Measurements from ENCODE around the gene CDH4.

Gene CDH4

DNA sequence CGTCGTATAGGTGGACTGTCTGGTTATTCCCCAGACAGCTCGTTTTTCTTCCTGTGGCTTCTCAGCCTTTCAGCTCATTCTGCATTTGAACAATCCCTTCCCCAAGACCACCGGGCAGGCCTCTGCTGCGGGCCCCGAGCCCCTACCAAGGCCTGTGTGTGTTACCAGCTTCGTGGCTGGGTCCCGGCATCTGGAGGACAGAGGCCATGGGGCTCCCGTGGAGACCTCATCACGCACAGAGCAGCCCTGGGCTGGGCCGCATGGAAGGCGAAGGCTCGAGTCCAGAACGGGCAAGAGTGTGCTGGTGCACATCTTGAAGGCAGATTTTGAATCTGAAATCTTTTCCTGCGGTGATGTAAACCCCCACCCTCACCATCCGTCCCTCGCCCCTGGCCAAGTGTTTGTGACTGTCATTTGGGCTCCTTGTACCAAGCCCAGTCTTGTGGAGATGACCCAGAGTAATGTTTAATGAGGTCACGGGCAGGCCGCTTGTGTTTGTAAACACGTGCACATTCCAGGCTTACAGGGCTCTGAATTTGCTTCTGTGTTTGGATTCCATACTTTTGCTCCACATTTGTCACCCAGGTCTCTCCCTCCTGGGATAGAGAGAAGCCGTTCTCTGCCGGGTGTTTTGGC, 119.6 kb downstream of the CDH4 start:
- DNase-seq, result no peak
- Histone ChIP-seq H3K4ac (ENCODE audit: low read depth, low read length) (no peak overlapping the region), H3K27me3 (ENCODE audit: insufficient read depth, low read length, poor library complexity) (no peaks in the 10 kb centered on the region), H2BK120ac (ENCODE audit: low read depth, low read length) (no peak overlapping the region), H4K5ac (ENCODE audit: low read length) (no peak overlapping the region), H2BK15ac (replicated peaks; ENCODE audit: low read depth) (no peak overlapping the region), H3K79me1 (ENCODE audit: low read length) (peaks cover 1% of the 10 kb centered on the region), H3K56ac (ENCODE audit: low read length) (no peak overlapping the region), H3K9ac (ENCODE audit: low read length) (no peak overlapping the region), H2BK5ac (ENCODE audit: low read length) (no peak overlapping the region), H3K79me2 (ENCODE audit: control insufficient read depth, insufficient read depth, low read length) (no peaks in the 10 kb centered on the region), H3K36me3 (ENCODE audit: control insufficient read depth, insufficient read depth, low read length) (no peaks in the 10 kb centered on the region), H3K27ac (ENCODE audit: low read depth, low read length) (no peak overlapping the region), H3K4me1 (ENCODE audit: control insufficient read depth, low read depth, low read length) (peaks cover 2% of the 10 kb centered on the region), H3K4me3 (ENCODE audit: low read length) (no peak overlapping the region), H2AK5ac (ENCODE audit: low read length) (no peak overlapping the region), H4K8ac (ENCODE audit: low read depth, low read length) (no peak overlapping the region), H3K23ac (ENCODE audit: low read length) (no peak overlapping the region), H3K4me2 (ENCODE audit: low read length) (no peak overlapping the region), H3K18ac (ENCODE audit: low read length) (no peak overlapping the region)
- no CpG with 5 or more reads among the region's 22 CpGs for WGBS (ENCODE audit: extremely low coverage, insufficient coverage, low lambda C conversion rate)

DNA sequence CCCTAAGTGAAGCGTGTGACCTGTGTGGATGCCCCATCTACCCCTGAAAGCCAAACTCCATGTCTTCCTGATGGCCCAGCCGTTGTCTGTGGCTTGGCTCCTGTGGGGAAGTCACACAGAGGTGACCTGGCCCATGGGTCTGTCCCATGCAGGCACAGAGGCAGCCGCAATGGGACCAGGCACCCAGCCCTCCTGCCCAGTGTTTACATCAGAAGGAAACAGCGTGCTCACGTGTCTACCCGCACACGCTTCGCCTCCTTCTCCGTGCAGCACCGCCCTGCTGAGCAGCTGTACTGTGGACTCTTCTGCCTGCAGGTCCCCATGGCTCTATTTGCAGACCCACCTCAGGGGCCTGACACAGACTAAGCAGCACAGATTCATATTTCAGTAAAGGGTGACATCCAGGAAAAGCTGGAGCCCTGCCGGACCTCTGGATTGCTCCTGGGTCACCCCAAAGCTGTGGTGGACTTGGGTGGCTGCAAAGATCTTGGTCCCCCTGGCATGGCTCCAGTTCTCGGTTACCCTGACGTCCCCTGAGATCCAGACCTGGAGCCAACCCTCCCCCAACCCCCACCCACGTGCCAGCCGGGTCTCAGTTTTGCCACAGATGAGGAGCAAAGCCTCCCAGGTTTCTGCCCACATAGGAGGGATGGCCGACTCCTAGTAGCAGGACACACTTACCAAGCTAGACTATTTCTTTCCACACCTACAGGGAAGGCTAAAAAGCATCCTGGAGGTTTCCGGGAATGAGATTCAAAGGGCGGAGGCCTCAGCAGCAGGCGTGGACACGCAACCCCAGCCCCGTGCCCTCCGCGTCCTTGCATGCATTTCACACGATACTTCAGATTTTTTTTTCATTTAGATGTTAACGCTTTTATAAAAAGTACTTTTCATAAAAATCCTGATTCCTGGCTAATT, 120.3 kb downstream of the CDH4 start:
- Histone ChIP-seq H3K9ac (ENCODE audit: low read length) (no peak overlapping the region), H3K36me3 (ENCODE audit: control insufficient read depth, insufficient read depth, low read length) (no peaks in the 10 kb centered on the region), H3K4me2 (ENCODE audit: low read length) (no peak overlapping the region), H3K27me3 (ENCODE audit: insufficient read depth, low read length, poor library complexity) (no peaks in the 10 kb centered on the region), H3K4ac (ENCODE audit: low read depth, low read length) (no peak overlapping the region), H4K8ac (ENCODE audit: low read depth, low read length) (no peak overlapping the region), H3K79me1 (ENCODE audit: low read length) (peaks cover 1% of the 10 kb centered on the region), H2AK5ac (ENCODE audit: low read length) (no peak overlapping the region), H3K18ac (ENCODE audit: low read length) (no peak overlapping the region), H4K5ac (ENCODE audit: low read length) (no peak overlapping the region), H3K4me3 (ENCODE audit: low read length) (no peak overlapping the region), H2BK120ac (ENCODE audit: low read depth, low read length) (no peak overlapping the region), H3K79me2 (ENCODE audit: control insufficient read depth, insufficient read depth, low read length) (no peaks in the 10 kb centered on the region), H3K4me1 (ENCODE audit: control insufficient read depth, low read depth, low read length) (peaks cover 2% of the 10 kb centered on the region), H3K27ac (ENCODE audit: low read depth, low read length) (no peak overlapping the region), H3K56ac (ENCODE audit: low read length) (no peak overlapping the region), H2BK15ac (replicated peaks; ENCODE audit: low read depth) (no peak overlapping the region), H2BK5ac (ENCODE audit: low read length) (no peak overlapping the region), H3K23ac (ENCODE audit: low read length) (no peak overlapping the region)
- WGBS (ENCODE audit: extremely low coverage, insufficient coverage, low lambda C conversion rate), result no CpG with 5 or more reads among the region's 25 CpGs
- no peak for DNase-seq

DNA sequence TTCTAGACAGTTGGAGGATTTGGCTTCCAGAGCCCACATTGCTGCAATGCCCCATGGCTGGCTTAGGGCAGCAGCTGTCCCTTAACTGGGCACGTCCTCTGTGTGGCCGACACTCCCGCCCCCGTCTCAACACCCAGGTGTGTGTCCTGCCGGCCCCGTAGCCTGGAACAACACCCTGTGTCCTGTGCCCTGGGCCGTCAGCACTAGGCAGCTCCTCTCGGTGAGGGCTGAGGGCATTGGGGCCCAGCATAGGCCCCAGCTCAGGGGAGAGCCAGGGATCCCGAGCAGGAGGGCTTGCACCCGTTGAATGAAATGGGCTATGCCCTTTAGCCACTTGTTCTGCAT, 121.0 kb downstream of the CDH4 start:
- no peak overlapping the region for H3K23ac ChIP-seq (ENCODE audit: low read length)
- no peaks in the 10 kb centered on the region for H3K27me3 ChIP-seq (ENCODE audit: insufficient read depth, low read length, poor library complexity)
- peaks cover 1% of the 10 kb centered on the region for H3K79me1 ChIP-seq (ENCODE audit: low read length)
- no CpG with 5 or more reads among the region's 10 CpGs for whole genome bisulfite sequencing (ENCODE audit: extremely low coverage, insufficient coverage, low lambda C conversion rate)
- no peaks in the 10 kb centered on the region for H3K79me2 ChIP-seq (ENCODE audit: control insufficient read depth, insufficient read depth, low read length)
- H4K8ac ChIP-seq (ENCODE audit: low read depth, low read length), result no peak overlapping the region
- no peak overlapping the region for H4K5ac ChIP-seq (ENCODE audit: low read length)
- DNase-seq, result no peak
- no peak overlapping the region for H3K4me2 ChIP-seq (ENCODE audit: low read length)
- H3K4me1 ChIP-seq (ENCODE audit: control insufficient read depth, low read depth, low read length), result peaks cover 2% of the 10 kb centered on the region
- H2BK5ac ChIP-seq (ENCODE audit: low read length), result no peak overlapping the region
- H3K36me3 ChIP-seq (ENCODE audit: control insufficient read depth, insufficient read depth, low read length), result no peaks in the 10 kb centered on the region
- H3K56ac ChIP-seq (ENCODE audit: low read length), result no peak overlapping the region
- H2BK120ac ChIP-seq (ENCODE audit: low read depth, low read length), result no peak overlapping the region
- no peak overlapping the region for H3K4me3 ChIP-seq (ENCODE audit: low read length)
- no peak overlapping the region for H3K4ac ChIP-seq (ENCODE audit: low read depth, low read length)
- no peak overlapping the region for H3K9ac ChIP-seq (ENCODE audit: low read length)
- no peak overlapping the region for H2BK15ac ChIP-seq (replicated peaks; ENCODE audit: low read depth)
- no peak overlapping the region for H3K18ac ChIP-seq (ENCODE audit: low read length)
- H2AK5ac ChIP-seq (ENCODE audit: low read length), result no peak overlapping the region
- H3K27ac ChIP-seq (ENCODE audit: low read depth, low read length), result no peak overlapping the region

DNA sequence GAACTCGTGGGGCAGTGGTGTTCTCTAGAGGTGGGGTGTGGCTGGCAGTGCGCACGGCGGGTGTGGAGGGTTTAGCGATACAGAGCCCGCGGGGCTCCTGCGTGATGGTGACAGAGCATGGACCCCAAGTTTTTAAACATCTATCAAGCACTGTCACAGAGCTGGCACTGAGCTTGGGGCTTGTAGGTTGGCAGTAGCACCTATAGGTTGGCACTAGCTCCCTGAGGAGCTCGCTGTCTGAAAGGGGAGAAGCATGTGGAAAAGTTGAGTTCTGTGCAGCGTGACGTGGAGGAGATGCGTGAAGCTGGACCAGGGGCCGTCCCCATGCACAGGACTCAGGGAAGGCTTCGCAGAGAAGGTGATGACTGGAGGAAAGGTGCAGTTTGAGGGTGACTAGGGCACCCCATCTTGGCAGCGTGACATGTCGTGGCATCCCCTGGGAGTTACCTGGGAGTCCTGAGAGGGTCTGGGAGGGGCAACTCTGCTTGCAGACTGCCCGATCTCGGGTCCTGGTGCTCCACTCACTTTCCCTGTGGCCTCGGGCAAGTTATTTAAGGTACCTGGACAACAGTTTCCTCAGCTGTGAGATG, 122.0 kb downstream of the CDH4 start:
- H2BK120ac ChIP-seq (ENCODE audit: low read depth, low read length), result no peak overlapping the region
- no peak overlapping the region for H2BK15ac ChIP-seq (replicated peaks; ENCODE audit: low read depth)
- no peak overlapping the region for H4K8ac ChIP-seq (ENCODE audit: low read depth, low read length)
- H3K4me2 ChIP-seq (ENCODE audit: low read length), result no peak overlapping the region
- H3K56ac ChIP-seq (ENCODE audit: low read length), result no peak overlapping the region
- H3K36me3 ChIP-seq (ENCODE audit: control insufficient read depth, insufficient read depth, low read length), result no peaks in the 10 kb centered on the region
- H3K79me1 ChIP-seq (ENCODE audit: low read length), result peaks cover 1% of the 10 kb centered on the region
- peaks cover 6% of the 10 kb centered on the region for H3K4me1 ChIP-seq (ENCODE audit: control insufficient read depth, low read depth, low read length)
- no peak for DNase-seq
- no peak overlapping the region for H4K5ac ChIP-seq (ENCODE audit: low read length)
- H3K18ac ChIP-seq (ENCODE audit: low read length), result no peak overlapping the region
- no peak overlapping the region for H3K23ac ChIP-seq (ENCODE audit: low read length)
- H3K4ac ChIP-seq (ENCODE audit: low read depth, low read length), result no peak overlapping the region
- no peaks in the 10 kb centered on the region for H3K79me2 ChIP-seq (ENCODE audit: control insufficient read depth, insufficient read depth, low read length)
- no CpG with 5 or more reads among the region's 19 CpGs for WGBS (ENCODE audit: extremely low coverage, insufficient coverage, low lambda C conversion rate)
- no peak overlapping the region for H3K27ac ChIP-seq (ENCODE audit: low read depth, low read length)
- no peak overlapping the region for H2AK5ac ChIP-seq (ENCODE audit: low read length)
- no peaks in the 10 kb centered on the region for H3K27me3 ChIP-seq (ENCODE audit: insufficient read depth, low read length, poor library complexity)
- no peak overlapping the region for H3K9ac ChIP-seq (ENCODE audit: low read length)
- H2BK5ac ChIP-seq (ENCODE audit: low read length), result no peak overlapping the region
- no peak overlapping the region for H3K4me3 ChIP-seq (ENCODE audit: low read length)

DNA sequence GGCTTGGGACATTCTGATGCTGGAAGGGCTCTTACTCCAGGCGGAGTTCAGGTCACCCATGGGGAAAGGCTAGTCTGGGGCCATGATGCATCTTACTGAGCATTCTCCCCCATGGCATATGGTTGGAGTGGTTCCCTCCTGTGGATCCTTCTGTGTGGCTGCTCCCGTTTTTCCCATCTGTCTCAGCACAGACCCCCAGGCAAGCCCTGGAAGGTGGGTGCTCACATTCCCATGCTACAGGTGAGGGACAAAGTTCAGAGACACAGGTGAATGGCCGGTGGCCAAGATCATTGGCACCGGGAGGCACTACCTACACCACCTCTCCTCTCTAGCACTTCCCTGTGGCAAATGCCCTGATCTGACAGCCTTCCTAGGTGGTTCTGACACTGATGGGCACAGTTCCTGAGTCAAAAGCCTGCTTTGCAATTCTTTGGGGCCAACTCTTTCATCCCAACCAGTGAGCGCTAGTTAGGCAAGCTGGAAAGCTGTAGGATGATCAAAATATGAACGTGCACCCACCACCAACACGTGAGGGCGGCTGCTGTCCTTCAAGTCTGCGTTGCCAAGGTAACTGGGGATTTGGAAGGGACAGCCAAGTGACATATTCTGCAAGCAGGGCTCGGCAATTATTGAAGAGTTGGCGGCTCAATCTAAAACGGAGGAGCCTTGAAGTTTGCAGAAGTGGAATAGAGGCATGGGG, 124.6 kb downstream of the CDH4 start:
- peaks cover 1% of the 10 kb centered on the region for H3K79me1 ChIP-seq (ENCODE audit: low read length)
- H3K56ac ChIP-seq (ENCODE audit: low read length), result no peak overlapping the region
- H3K23ac ChIP-seq (ENCODE audit: low read length), result no peak overlapping the region
- H3K4ac ChIP-seq (ENCODE audit: low read depth, low read length), result no peak overlapping the region
- H3K27ac ChIP-seq (ENCODE audit: low read depth, low read length), result no peak overlapping the region
- WGBS (ENCODE audit: extremely low coverage, insufficient coverage, low lambda C conversion rate), result no CpG with 5 or more reads among the region's 12 CpGs
- H3K79me2 ChIP-seq (ENCODE audit: control insufficient read depth, insufficient read depth, low read length), result no peaks in the 10 kb centered on the region
- H4K5ac ChIP-seq (ENCODE audit: low read length), result no peak overlapping the region
- H2BK120ac ChIP-seq (ENCODE audit: low read depth, low read length), result no peak overlapping the region
- no peak overlapping the region for H3K18ac ChIP-seq (ENCODE audit: low read length)
- H2BK15ac ChIP-seq (replicated peaks; ENCODE audit: low read depth), result no peak overlapping the region
- H4K8ac ChIP-seq (ENCODE audit: low read depth, low read length), result no peak overlapping the region
- no peaks in the 10 kb centered on the region for H3K27me3 ChIP-seq (ENCODE audit: insufficient read depth, low read length, poor library complexity)
- H2AK5ac ChIP-seq (ENCODE audit: low read length), result no peak overlapping the region
- no peak for DNase-seq
- no peak overlapping the region for H3K4me2 ChIP-seq (ENCODE audit: low read length)
- H3K36me3 ChIP-seq (ENCODE audit: control insufficient read depth, insufficient read depth, low read length), result no peaks in the 10 kb centered on the region
- peaks cover 9% of the 10 kb centered on the region for H3K4me1 ChIP-seq (ENCODE audit: control insufficient read depth, low read depth, low read length)
- H3K9ac ChIP-seq (ENCODE audit: low read length), result no peak overlapping the region
- H2BK5ac ChIP-seq (ENCODE audit: low read length), result no peak overlapping the region
- no peak overlapping the region for H3K4me3 ChIP-seq (ENCODE audit: low read length)

Data from mesendoderm (in vitro differentiated cells).